Nephron (organoid): ENCODE results near the gene MYO7B.

Source experiments
- H3K27ac Mint-ChIP-seq, 3 experiments: 2 replicates each; pipeline ENCODE4 v1.8.0; 2020; ENCODE audit warnings: mixed read lengths in 3 of 3, mild to moderate bottlenecking in 2 of 3, moderate library complexity in 1 of 3
- H3K27me3 Mint-ChIP-seq: 2 replicates; pipeline ENCODE4 v1.8.0; 2021; ENCODE audit warnings: low read depth, mild to moderate bottlenecking, moderate library complexity, mixed read lengths
- H3K36me3 Mint-ChIP-seq: 2 replicates; pipeline ENCODE4 v1.8.0; 2020; ENCODE audit warnings: low read depth, mixed read lengths
- H3K4me1 Mint-ChIP-seq: 2 replicates; pipeline ENCODE4 v1.8.0; 2020; ENCODE audit warnings: mixed read lengths
- H3K4me3 Mint-ChIP-seq, 3 experiments: 2 replicates each; pipeline ENCODE4 v1.8.0; 2020; ENCODE audit warnings: mild to moderate bottlenecking in 3 of 3, mixed read lengths in 3 of 3, moderate library complexity in 2 of 3
- H3K9me3 Mint-ChIP-seq: 2 replicates; pipeline ENCODE4 v1.8.0; 2020; ENCODE audit warnings: mixed read lengths
- CTCF ChIP-seq, 3 experiments: fragments of 200-600 bp; sonication (generic); IDR thresholded peaks; one replicate each; pipeline ENCODE4 v1.5.0; 2021; ENCODE audit warnings: antibody characterized with exemption in 3 of 3; ENCODE audit not compliant: unreplicated experiment in 3 of 3

Gene MYO7B

GRCh38 chr2:127654084-127654837 is 118.8 kb downstream of the MYO7B start:
- no peaks in the 10 kb centered on the region for H3K9me3 Mint-ChIP-seq
- H3K36me3 Mint-ChIP-seq: no peaks in the 10 kb centered on the region
- no peak overlapping the region for H3K4me3 Mint-ChIP-seq
- peaks cover 21% of the 10 kb centered on the region for H3K4me1 Mint-ChIP-seq
- H3K27me3 Mint-ChIP-seq: peaks cover 15% of the 10 kb centered on the region
- no peak overlapping the region for H3K27ac Mint-ChIP-seq
- no peak for TF ChIP-seq CTCF (IDR thresholded peaks at IDR 0.05; ENCODE audit: unreplicated experiment in 3 of 3)

- H3K4me3 Mint-ChIP-seq: no peak overlapping the region
- no peak for TF ChIP-seq CTCF (IDR thresholded peaks at IDR 0.05; ENCODE audit: unreplicated experiment in 3 of 3)
- no peaks in the 10 kb centered on the region for H3K9me3 Mint-ChIP-seq
- H3K36me3 Mint-ChIP-seq: no peaks in the 10 kb centered on the region
- no peak overlapping the region for H3K27ac Mint-ChIP-seq
- peaks cover 21% of the 10 kb centered on the region for H3K4me1 Mint-ChIP-seq
- H3K27me3 Mint-ChIP-seq: peaks cover 20% of the 10 kb centered on the region
Observed at GRCh38 chr2:127654838-127655175, 119.3 kb downstream of the MYO7B start.

GRCh38 chr2:127655209-127656073 is 120.0 kb downstream of the MYO7B start:
- TF ChIP-seq CTCF (IDR thresholded peaks at IDR 0.05; ENCODE audit: unreplicated experiment in 3 of 3): no peak
- H3K4me1 Mint-ChIP-seq: peaks cover 21% of the 10 kb centered on the region
- H3K9me3 Mint-ChIP-seq: no peaks in the 10 kb centered on the region
- no peak overlapping the region for H3K27ac Mint-ChIP-seq
- peaks cover 23% of the 10 kb centered on the region for H3K27me3 Mint-ChIP-seq
- H3K4me3 Mint-ChIP-seq: no peak overlapping the region
- no peaks in the 10 kb centered on the region for H3K36me3 Mint-ChIP-seq

- no peaks in the 10 kb centered on the region for H3K36me3 Mint-ChIP-seq
- H3K27me3 Mint-ChIP-seq: peaks cover 29% of the 10 kb centered on the region
- H3K9me3 Mint-ChIP-seq: no peaks in the 10 kb centered on the region
- H3K4me1 Mint-ChIP-seq: peaks cover 21% of the 10 kb centered on the region
- no peak overlapping the region for H3K4me3 Mint-ChIP-seq
- no peak for TF ChIP-seq CTCF (IDR thresholded peaks at IDR 0.05; ENCODE audit: unreplicated experiment in 3 of 3)
- no peak overlapping the region for H3K27ac Mint-ChIP-seq
Observed at GRCh38 chr2:127656569-127657231, 121.2 kb downstream of the MYO7B start.

- H3K27me3 Mint-ChIP-seq: peaks cover 33% of the 10 kb centered on the region
- H3K9me3 Mint-ChIP-seq: no peaks in the 10 kb centered on the region
- H3K4me1 Mint-ChIP-seq: peaks cover 16% of the 10 kb centered on the region
- no peak overlapping the region for H3K27ac Mint-ChIP-seq
- no peaks in the 10 kb centered on the region for H3K36me3 Mint-ChIP-seq
- no peak for TF ChIP-seq CTCF (IDR thresholded peaks at IDR 0.05; ENCODE audit: unreplicated experiment in 3 of 3)
- H3K4me3 Mint-ChIP-seq: no peak overlapping the region
Observed at GRCh38 chr2:127657232-127657595, 121.7 kb downstream of the MYO7B start.
